GM18517 (cell line): ENCODE measurements around the gene ABCA7.

ENCODE experiments used
- ATAC-seq: cut with Tn5 transposase; IDR thresholded peaks from one replicate; pipeline ENCODE4 v1.9.1; 2021; ENCODE audit warnings: mild to moderate bottlenecking, moderate library complexity; ENCODE audit not compliant: unreplicated experiment

ABCA7 gene

GRCh38 chr19:1040476-1041271 lies 767 bp downstream of the ABCA7 start:
- no peak for ATAC-seq

GRCh38 chr19:1041272-1041834 lies 1.4 kb downstream of the ABCA7 start:
- ATAC-seq, result no peak

- no peak for ATAC-seq
Observed at GRCh38 chr19:1041835-1042685, 2.2 kb downstream of the ABCA7 start.

- ATAC-seq, result no peak
Observed at GRCh38 chr19:1042689-1043511, 3.0 kb downstream of the ABCA7 start.

- no peak for ATAC-seq
Observed at GRCh38 chr19:1045247-1045603, 5.3 kb downstream of the ABCA7 start.

GRCh38 chr19:1046117-1046626 lies 6.3 kb downstream of the ABCA7 start:
- ATAC-seq, result no peak

- no peak for ATAC-seq
Observed at GRCh38 chr19:1046836-1047695, 7.2 kb downstream of the ABCA7 start.

GRCh38 chr19:1047696-1048147 lies 7.8 kb downstream of the ABCA7 start:
- ATAC-seq, result no peak

GRCh38 chr19:1049106-1049505 lies 9.2 kb downstream of the ABCA7 start:
- no peak for ATAC-seq

GRCh38 chr19:1049800-1050199 lies 9.9 kb downstream of the ABCA7 start:
- no peak for ATAC-seq

- ATAC-seq, result no peak
Observed at GRCh38 chr19:1050989-1051788, 11.3 kb downstream of the ABCA7 start.

- no peak for ATAC-seq
Observed at GRCh38 chr19:1051791-1052190, 11.9 kb downstream of the ABCA7 start.

GRCh38 chr19:1052349-1052975 lies 12.6 kb downstream of the ABCA7 start:
- ATAC-seq, result no peak

- ATAC-seq, result no peak
Observed at GRCh38 chr19:1053176-1054101, 13.5 kb downstream of the ABCA7 start.

- no peak for ATAC-seq
Observed at GRCh38 chr19:1054102-1055027, 14.5 kb downstream of the ABCA7 start.

- no peak for ATAC-seq
Observed at GRCh38 chr19:1055028-1055425, 15.1 kb downstream of the ABCA7 start.
